ENCODE results near the gene TM7SF3. TPM values are rescaled to one million over a fixed set of nuclear protein-coding genes. Genes with fewer than 3 reads are reported as not detected.

TM7SF3 gene
- total RNA-seq, 2 experiments from 2014 or later: 41.4 to 45.1 TPM

GRCh38 chr12:26948309-26948708 is 65.9 kb downstream of the TM7SF3 start:
- CTCF ChIA-PET: no interaction called here
- H3K36me3 Mint-ChIP-seq: peaks cover 58% of the 10 kb centered on the region
- H3K9me3 Mint-ChIP-seq (ENCODE audit: low read depth): peaks cover 6% of the 10 kb centered on the region
- H3K27me3 Mint-ChIP-seq: no peaks in the 10 kb centered on the region
- H3K4me3 Mint-ChIP-seq: no peak overlapping the region
- no peak for DNase-seq
- H3K27ac Mint-ChIP-seq: no peak overlapping the region
- ATAC-seq: no peak
- H3K4me1 Mint-ChIP-seq: peaks cover 41% of the 10 kb centered on the region

- CTCF ChIA-PET: interaction anchor here (0.7 to 3.4 kb wide), 3 partner anchors 10 to 72 kb away, joined by 3 to 21 read pairs (median 5); partner anchors contain the start of gene TM7SF3
- Mint-ChIP-seq H3K4me1 (peaks cover 38% of the 10 kb centered on the region), H3K4me3 (peak overlapping the region; percentile 98), H3K9me3 (ENCODE audit: low read depth) (no peaks in the 10 kb centered on the region), H3K36me3 (peaks cover 35% of the 10 kb centered on the region), H3K27ac (peak overlapping the region; percentile 96), H3K27me3 (no peaks in the 10 kb centered on the region)
- DNase-seq: no peak
- ATAC-seq: no peak
These were observed 73.0 kb downstream of the TM7SF3 start for GRCh38 chr12:26941215-26941594.

- H3K9me3 Mint-ChIP-seq (ENCODE audit: low read depth): no peaks in the 10 kb centered on the region
- no peak for ATAC-seq
- H3K4me1 Mint-ChIP-seq: peaks cover 39% of the 10 kb centered on the region
- no peaks in the 10 kb centered on the region for H3K27me3 Mint-ChIP-seq
- CTCF ChIA-PET: interaction anchor here (1.5 to 3.4 kb wide), 2 partner anchors 13 to 73 kb away, joined by 5 to 21 read pairs; partner anchors contain the start of gene TM7SF3
- peak overlapping the region; percentile 97 for H3K27ac Mint-ChIP-seq
- H3K4me3 Mint-ChIP-seq: peak overlapping the region; percentile 98
- DNase-seq: no peak
- peaks cover 30% of the 10 kb centered on the region for H3K36me3 Mint-ChIP-seq
These were observed 73.5 kb downstream of the TM7SF3 start for GRCh38 chr12:26940516-26941214.

GRCh38 chr12:26939953-26940352 is 74.2 kb downstream of the TM7SF3 start:
- no peak for DNase-seq
- Mint-ChIP-seq H3K4me1 (peaks cover 46% of the 10 kb centered on the region), H3K27ac (peak overlapping the region; percentile 97), H3K4me3 (peak overlapping the region; percentile 98), H3K27me3 (no peaks in the 10 kb centered on the region), H3K36me3 (peaks cover 32% of the 10 kb centered on the region), H3K9me3 (ENCODE audit: low read depth) (no peaks in the 10 kb centered on the region)
- no peak for ATAC-seq
- CTCF ChIA-PET: interaction anchor here (0.7 kb wide), 1 partner anchor 74 kb away, joined by 3 read pairs; the partner anchor contains the start of gene TM7SF3

- H3K4me3 Mint-ChIP-seq: peak overlapping the region; percentile 98
- CTCF ChIA-PET: interaction anchor here (0.7 kb wide), 2 partner anchors 54 to 75 kb away, joined by 3 read pairs; partner anchors contain the start of gene TM7SF3
- no peak for DNase-seq
- peaks cover 51% of the 10 kb centered on the region for H3K4me1 Mint-ChIP-seq
- H3K27me3 Mint-ChIP-seq: no peaks in the 10 kb centered on the region
- H3K27ac Mint-ChIP-seq: peak overlapping the region; percentile 97
- H3K36me3 Mint-ChIP-seq: peaks cover 34% of the 10 kb centered on the region
- no peaks in the 10 kb centered on the region for H3K9me3 Mint-ChIP-seq (ENCODE audit: low read depth)
- ATAC-seq: no peak
These were observed 74.9 kb downstream of the TM7SF3 start for GRCh38 chr12:26939192-26939832.

GRCh38 chr12:26938701-26939062 is 75.5 kb downstream of the TM7SF3 start:
- peaks cover 48% of the 10 kb centered on the region for H3K4me1 Mint-ChIP-seq
- DNase-seq (peak; percentile 62), ATAC-seq (no peak)
- peaks cover 31% of the 10 kb centered on the region for H3K36me3 Mint-ChIP-seq
- H3K4me3 Mint-ChIP-seq: peak overlapping the region; percentile 98
- peak overlapping the region; percentile 97 for H3K27ac Mint-ChIP-seq
- no peaks in the 10 kb centered on the region for H3K27me3 Mint-ChIP-seq
- CTCF ChIA-PET: interaction anchor here (0.7 kb wide), 1 partner anchor 53 kb away, joined by 3 read pairs; no protein-coding TSS in a partner anchor
- H3K9me3 Mint-ChIP-seq (ENCODE audit: low read depth): no peaks in the 10 kb centered on the region

GRCh38 chr12:26937863-26938700 is 76.1 kb downstream of the TM7SF3 start, which contains the start of the genes FGFR1OP2 and INTS13:
Gene FGFR1OP2 (plus strand): TSS chr12:26938470. CDS start chr12:26954159, 15,689 bp downstream.
Gene INTS13 (minus strand): TSS chr12:26937981. CDS start chr12:26936803, 1,178 bp downstream.
- CTCF ChIA-PET: interaction anchor here (0.8 to 1.0 kb wide), 2 partner anchors 105 to 369 kb away, joined by 3 to 4 read pairs; partner anchors contain the start of gene ITPR2
- Mint-ChIP-seq H3K36me3 (peaks cover 32% of the 10 kb centered on the region), H3K4me1 (peaks cover 48% of the 10 kb centered on the region), H3K27ac (peak within 1 kb of the TSS; percentile 97), H3K9me3 (ENCODE audit: low read depth) (no peaks in the 10 kb centered on the region), H3K4me3 (peak within 1 kb of the TSS; percentile 98), H3K27me3 (no peaks in the 10 kb centered on the region)
- ATAC-seq (peak; percentile 91), DNase-seq (peak; percentile 99)

GRCh38 chr12:26937443-26937862 is 76.7 kb downstream of the TM7SF3 start:
- Mint-ChIP-seq H3K9me3 (ENCODE audit: low read depth) (no peaks in the 10 kb centered on the region), H3K36me3 (peaks cover 35% of the 10 kb centered on the region), H3K4me3 (peak overlapping the region; percentile 98), H3K27ac (peak overlapping the region; percentile 97), H3K4me1 (peaks cover 49% of the 10 kb centered on the region), H3K27me3 (no peaks in the 10 kb centered on the region)
- DNase-seq: no peak
- CTCF ChIA-PET: interaction anchor here (0.8 to 1.0 kb wide), 2 partner anchors 104 to 369 kb away, joined by 3 to 4 read pairs; partner anchors contain the start of gene ITPR2
- no peak for ATAC-seq

- peaks cover 49% of the 10 kb centered on the region for H3K4me1 Mint-ChIP-seq
- peak overlapping the region; percentile 98 for H3K4me3 Mint-ChIP-seq
- CTCF ChIA-PET: interaction anchor here (0.8 to 2.2 kb wide), 3 partner anchors 78 to 370 kb away, joined by 3 to 14 read pairs (median 4); partner anchors contain the start of genes ITPR2 and TM7SF3
- ATAC-seq: no peak
- no peaks in the 10 kb centered on the region for H3K9me3 Mint-ChIP-seq (ENCODE audit: low read depth)
- no peak for DNase-seq
- H3K27ac Mint-ChIP-seq: peak overlapping the region; percentile 97
- H3K27me3 Mint-ChIP-seq: no peaks in the 10 kb centered on the region
- H3K36me3 Mint-ChIP-seq: peaks cover 40% of the 10 kb centered on the region
These were observed 77.4 kb downstream of the TM7SF3 start for GRCh38 chr12:26936559-26937442.

- ATAC-seq (no peak), DNase-seq (no peak)
- H3K27me3 Mint-ChIP-seq: no peaks in the 10 kb centered on the region
- CTCF ChIA-PET: interaction anchor here (1.4 to 2.2 kb wide), 2 partner anchors 51 to 79 kb away, joined by 5 to 14 read pairs; partner anchors contain the start of gene TM7SF3
- H3K9me3 Mint-ChIP-seq (ENCODE audit: low read depth): no peaks in the 10 kb centered on the region
- H3K36me3 Mint-ChIP-seq: peaks cover 42% of the 10 kb centered on the region
- peak overlapping the region; percentile 97 for H3K27ac Mint-ChIP-seq
- H3K4me1 Mint-ChIP-seq: peaks cover 48% of the 10 kb centered on the region
- peak overlapping the region; percentile 98 for H3K4me3 Mint-ChIP-seq
These were observed 78.4 kb downstream of the TM7SF3 start for GRCh38 chr12:26935636-26936378.

GRCh38 chr12:26929590-26929989 is 84.6 kb downstream of the TM7SF3 start:
- H3K4me1 Mint-ChIP-seq: peaks cover 36% of the 10 kb centered on the region
- CTCF ChIA-PET: no interaction called here
- ATAC-seq: no peak
- H3K27me3 Mint-ChIP-seq: no peaks in the 10 kb centered on the region
- H3K9me3 Mint-ChIP-seq (ENCODE audit: low read depth): no peaks in the 10 kb centered on the region
- no peak overlapping the region for H3K4me3 Mint-ChIP-seq
- no peak for DNase-seq
- no peak overlapping the region for H3K27ac Mint-ChIP-seq
- H3K36me3 Mint-ChIP-seq: peaks cover 56% of the 10 kb centered on the region

Data from activated CD8-positive, alpha-beta memory T cell treated with anti-CD3 and anti-CD28 coated beads, Interleukin-2, amount 10 ng/mL, durations not matched to agents 7 days and 5 days (primary cell).